ENCODE measurements around the gene FPR2.

Gene FPR2

GRCh38 chr19:51760697-51761356 lies at the start of gene FPR2:
Gene FPR2 (plus strand): TSS chr19:51761180. CDS start chr19:51768659, 7,479 bp downstream.
- DNase-seq (ENCODE audit: low read depth), result no peak
- TF ChIP-seq CTCF (IDR thresholded peaks at IDR 0.05; ENCODE audit: control insufficient read depth, extremely low read depth, insufficient read depth), result no peak

GRCh38 chr19:51711702-51712101 lies 49.3 kb upstream of the FPR2 start:
- DNase-seq (ENCODE audit: low read depth), result no peak

More at GRCh38 chr19:51760697-51761356, at the start of gene FPR2:
- H3K4me3 ChIP-seq (ENCODE audit: low read depth, low read length), result no peak within 1 kb of the TSS

GRCh38 chr19:51712461-51713081 lies 48.4 kb upstream of the FPR2 start:
- peak; percentile 94 for TF ChIP-seq CTCF (IDR thresholded peaks at IDR 0.05; ENCODE audit: control insufficient read depth, extremely low read depth, insufficient read depth)
- H3K4me3 ChIP-seq (ENCODE audit: low read depth, low read length), result no peak overlapping the region
- DNase-seq (ENCODE audit: low read depth), result peak; percentile 50

More at GRCh38 chr19:51711702-51712101, 49.3 kb upstream of the FPR2 start:
- no peak for TF ChIP-seq CTCF (IDR thresholded peaks at IDR 0.05; ENCODE audit: control insufficient read depth, extremely low read depth, insufficient read depth)
- H3K4me3 ChIP-seq (ENCODE audit: low read depth, low read length), result no peak overlapping the region

- no peak overlapping the region for H3K4me3 ChIP-seq (ENCODE audit: low read depth, low read length)
- no peak for TF ChIP-seq CTCF (IDR thresholded peaks at IDR 0.05; ENCODE audit: control insufficient read depth, extremely low read depth, insufficient read depth)
- no peak for DNase-seq (ENCODE audit: low read depth)
These were observed 47.4 kb upstream of the FPR2 start for GRCh38 chr19:51713319-51714285.

GRCh38 chr19:51714848-51715247 lies 46.1 kb upstream of the FPR2 start:
- no peak for TF ChIP-seq CTCF (IDR thresholded peaks at IDR 0.05; ENCODE audit: control insufficient read depth, extremely low read depth, insufficient read depth)
- H3K4me3 ChIP-seq (ENCODE audit: low read depth, low read length), result no peak overlapping the region
- no peak for DNase-seq (ENCODE audit: low read depth)

GRCh38 chr19:51715850-51716249 lies 45.1 kb upstream of the FPR2 start:
- no peak for DNase-seq (ENCODE audit: low read depth)
- H3K4me3 ChIP-seq (ENCODE audit: low read depth, low read length), result no peak overlapping the region
- TF ChIP-seq CTCF (IDR thresholded peaks at IDR 0.05; ENCODE audit: control insufficient read depth, extremely low read depth, insufficient read depth), result no peak
